ENCODE data around the gene OR7G2. TPM values are rescaled to one million over a fixed set of nuclear protein-coding genes. Genes with fewer than 3 reads are reported as not detected.
A peak's percentile ranks its signal among the peaks of the same experiment; 100 is the strongest.

The OR7G2 gene
- total RNA-seq (ENCODE audit: insufficient read depth, low replicate concordance), result 4.8 TPM

DNA sequence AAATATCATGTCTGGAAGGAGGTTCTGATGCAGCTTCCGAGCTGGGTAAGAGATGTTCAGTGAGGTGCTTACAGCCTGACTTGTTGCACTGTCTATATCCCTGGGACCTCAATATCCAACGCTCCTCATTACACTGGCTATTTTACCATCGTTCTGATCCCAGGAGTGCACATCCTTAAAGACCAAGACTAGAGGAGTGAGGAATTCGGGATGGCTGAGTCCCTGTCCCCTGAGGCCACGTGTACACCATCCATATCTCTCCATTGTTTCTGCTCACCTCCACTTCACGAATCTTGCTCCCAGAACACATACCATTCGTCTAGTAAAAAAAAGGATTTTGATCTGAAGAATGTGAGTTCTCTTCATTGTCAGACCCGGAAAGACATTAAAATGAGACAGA lies at the start of gene OR7G2:
TSS of gene OR7G2 (minus strand) at position 101 of the 400 bp plus-strand sequence. CDS start 4,232 bp downstream, outside the sequence.
- no peak for DNase-seq (ENCODE audit: low spot score)

DNA sequence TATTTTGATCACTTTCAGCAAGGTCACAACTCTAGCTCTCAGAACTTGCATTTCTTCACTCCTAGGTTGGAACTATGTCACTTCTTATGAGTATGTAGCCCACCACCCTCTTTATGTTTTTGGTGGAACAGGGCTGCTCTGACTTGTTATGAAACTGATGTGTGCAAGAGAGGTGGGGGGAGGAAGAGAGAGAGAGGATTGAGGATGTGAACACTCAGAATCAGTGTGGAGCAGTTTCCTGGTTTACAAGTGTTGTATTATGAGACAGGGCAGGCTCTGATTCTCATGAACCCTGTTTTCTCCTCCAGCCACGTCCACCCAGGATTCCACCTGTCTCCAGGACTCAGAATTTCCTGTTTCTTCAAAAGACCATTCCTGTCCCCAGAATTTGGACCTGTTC lies 49.0 kb upstream of the OR7G2 start:
- no peak for DNase-seq (ENCODE audit: low spot score)

DNA sequence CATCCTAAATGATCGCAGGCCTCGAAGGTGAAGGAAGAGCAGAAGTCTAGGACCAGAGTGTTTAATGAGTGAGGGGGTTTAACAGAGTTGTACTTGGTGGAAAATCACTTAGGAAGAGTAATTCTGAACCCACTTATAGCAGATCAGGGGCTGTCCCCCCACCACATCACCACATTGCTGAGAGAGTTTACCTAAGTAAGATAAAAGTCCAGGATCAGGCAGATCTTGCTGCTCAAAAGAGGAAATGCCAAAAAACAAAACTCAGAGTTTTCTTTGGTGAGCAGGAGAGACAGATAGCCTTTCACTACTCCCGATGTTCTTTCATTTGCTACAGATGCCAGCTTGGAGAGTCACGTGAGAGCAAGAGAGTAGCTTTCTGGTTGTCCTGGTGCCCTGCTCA lies 48.3 kb upstream of the OR7G2 start:
- DNase-seq (ENCODE audit: low spot score), result no peak

DNA sequence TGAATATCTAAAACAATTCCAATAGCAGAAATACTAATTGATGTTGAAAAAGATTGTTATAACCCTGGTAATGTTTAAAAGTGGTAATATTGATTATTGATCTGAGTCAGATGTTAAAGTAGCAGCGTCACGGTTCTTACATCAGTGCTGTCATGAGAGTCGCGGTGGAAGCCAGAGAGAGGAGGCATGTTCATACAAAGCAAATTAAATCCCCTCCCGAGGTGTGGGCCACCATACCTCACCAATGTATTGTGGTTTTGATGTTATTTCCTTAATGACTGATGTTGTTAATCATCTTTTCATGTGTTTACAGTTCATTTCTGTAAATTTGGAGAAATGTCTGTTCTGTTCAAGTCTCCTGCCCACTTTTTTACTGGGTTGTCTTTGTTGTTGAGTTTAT lies 44.1 kb upstream of the OR7G2 start:
- DNase-seq (ENCODE audit: low spot score), result no peak

DNA sequence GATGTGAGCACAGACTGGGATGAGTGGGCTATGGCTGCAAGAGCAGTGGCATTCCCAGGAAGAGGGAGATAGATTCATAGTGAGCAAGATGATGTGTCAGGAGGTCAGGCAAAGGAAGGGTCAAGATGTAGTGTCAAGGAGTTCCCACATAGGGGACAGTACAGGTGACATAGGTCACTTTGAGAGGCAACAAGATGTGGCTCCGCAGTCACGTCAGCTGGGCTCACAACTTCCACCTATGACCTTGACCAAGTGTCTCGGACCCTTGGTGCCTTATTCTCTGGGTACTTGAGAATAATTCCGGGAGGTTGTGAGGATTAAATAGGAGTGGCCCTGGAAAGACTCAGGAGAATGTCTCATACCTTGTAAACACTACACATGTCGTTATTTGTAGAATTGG lies 43.4 kb upstream of the OR7G2 start:
- DNase-seq (ENCODE audit: low spot score), result no peak

DNA sequence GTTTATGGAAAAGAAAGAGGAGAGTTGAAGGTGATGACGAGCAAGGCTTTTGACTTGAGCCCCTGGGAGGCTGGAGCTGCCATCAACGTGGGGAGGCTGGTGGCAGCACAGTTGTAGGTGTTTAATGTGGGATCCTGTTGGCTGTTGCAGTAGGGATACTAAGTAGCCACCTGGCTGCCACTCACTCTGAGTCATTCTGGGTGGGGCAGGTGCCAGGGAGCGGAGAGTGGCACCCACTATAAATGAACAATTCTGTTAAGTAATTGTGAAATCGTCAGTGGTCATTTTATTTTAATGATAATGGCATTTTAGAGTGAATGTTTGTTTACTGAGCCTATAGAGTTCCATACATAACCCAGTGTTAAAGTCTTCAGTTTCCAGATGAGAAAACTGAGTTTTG lies 42.7 kb upstream of the OR7G2 start:
- DNase-seq (ENCODE audit: low spot score), result no peak

DNA sequence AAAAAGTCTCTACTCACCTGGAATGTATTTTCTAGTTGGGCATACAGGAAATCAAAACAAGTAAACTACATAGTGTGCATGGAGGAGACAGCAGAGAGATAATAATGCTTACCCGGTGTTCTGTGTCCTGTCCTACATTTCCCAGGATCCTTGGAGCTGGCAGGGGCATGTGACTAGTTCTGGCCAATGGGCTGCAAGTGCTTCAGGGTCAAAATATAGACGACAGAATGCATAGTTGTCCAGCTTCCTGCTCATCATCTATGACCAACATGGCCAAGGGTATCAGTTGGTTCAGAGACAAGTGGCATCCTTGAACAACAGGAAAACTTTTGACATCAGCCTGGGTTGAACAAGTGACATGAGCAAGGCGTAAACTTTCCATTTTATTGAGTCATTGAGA lies 41.4 kb upstream of the OR7G2 start:
- no peak for DNase-seq (ENCODE audit: low spot score)

DNA sequence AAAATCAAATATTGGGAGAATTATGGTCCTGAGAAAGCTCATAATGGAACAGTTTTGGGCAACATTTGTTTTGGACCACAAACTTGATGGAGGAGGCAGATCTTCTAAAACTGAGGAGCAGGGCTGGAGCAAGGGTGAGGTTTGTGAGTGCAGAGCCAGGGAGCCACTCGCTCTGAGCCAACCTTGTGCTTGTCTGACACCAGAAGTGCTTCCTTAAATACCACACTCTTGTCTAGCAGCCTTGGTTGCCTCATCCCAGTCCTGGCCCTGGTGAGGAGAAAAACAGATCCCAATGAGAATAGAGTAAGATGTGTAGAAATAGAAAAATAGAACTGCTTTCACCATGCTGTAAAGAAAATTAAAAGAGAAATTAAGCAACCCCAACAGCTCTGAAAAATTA lies 39.6 kb upstream of the OR7G2 start:
- no peak for DNase-seq (ENCODE audit: low spot score)

DNA sequence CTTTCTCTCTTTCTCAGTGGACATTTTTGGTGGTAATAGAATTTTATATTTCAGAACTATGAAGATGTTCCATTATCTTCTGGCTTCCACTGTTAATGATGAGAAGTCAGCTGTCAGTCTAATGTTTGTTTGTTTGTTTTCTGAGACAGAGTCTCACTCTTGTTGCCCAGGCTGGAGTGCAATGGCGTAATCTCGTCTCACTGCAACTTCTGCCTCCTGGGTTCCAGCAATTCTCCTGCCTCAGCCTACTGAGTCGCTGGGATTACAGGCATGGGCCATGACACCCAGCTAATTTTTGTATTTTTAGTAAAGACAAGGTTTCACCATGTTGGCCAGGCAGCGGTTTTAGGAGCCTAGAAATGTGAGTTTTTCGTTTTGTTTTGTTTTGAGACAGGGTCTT lies 37.6 kb upstream of the OR7G2 start:
- no peak for DNase-seq (ENCODE audit: low spot score)

DNA sequence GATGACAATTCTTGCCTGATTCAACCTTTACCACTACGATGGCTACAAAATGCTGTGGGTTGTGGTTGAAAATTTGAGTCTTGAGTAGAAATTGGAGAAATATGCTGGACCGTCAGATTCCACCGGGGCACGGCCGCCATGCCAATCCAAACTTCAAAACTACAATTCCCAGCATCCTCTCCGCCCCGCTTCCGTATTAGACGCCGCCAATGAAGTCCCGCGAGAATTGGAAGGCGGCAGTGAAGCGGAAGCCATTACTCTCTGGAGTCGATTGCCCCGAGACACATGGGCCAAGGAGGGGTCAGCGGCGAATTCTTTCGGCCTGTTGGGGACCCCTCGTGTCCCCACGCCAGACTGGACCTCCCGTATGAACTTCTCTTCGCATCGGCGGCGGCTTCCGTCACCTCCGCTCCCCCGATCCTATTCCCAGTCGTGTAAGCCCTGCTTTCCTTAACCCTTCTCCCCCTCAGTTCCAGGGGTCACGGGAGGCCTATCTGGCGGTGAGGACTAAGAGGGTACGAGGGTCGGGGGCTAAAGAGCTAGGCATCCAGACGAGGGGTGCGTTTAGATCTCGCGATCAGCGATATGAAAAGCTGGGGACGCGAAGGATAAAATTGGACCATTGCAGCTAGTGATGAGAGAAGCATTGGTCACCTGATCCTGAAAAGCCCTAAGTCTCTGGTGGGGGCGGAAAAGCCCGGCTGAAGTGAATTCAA lies 33.0 kb upstream of the OR7G2 start, which contains the start of gene ZNF317:
TSS of gene ZNF317 (plus strand) at position 239 of the 716 bp plus-strand sequence. CDS start 15,620 bp downstream, outside the sequence.
- DNase-seq (ENCODE audit: low spot score), result peak; percentile 98

DNA sequence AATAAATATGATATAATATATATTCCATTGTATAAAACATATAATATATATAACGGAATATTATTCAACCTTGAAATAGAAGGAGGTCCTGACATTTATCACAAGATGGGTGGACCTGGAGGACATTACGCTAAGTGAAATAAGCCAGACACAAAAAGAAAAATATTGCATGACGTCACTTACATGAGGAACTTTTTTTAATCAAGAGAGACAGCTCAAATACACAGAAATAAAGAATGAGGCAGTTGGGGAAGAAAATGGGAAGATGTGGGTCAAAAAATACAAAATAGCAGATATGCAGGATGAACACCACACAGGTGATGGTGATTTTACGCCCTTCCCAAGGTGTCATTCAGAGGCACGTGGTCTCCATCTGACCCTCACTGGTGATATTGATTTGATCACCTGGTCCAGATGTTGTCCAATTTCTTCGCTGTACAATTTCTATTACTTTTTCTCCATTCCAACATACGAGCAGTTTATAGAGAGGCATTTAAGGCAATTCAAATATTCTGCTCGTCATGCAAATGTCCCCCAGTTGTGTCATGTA lies 32.4 kb upstream of the OR7G2 start:
- DNase-seq (ENCODE audit: low spot score), result no peak

DNA sequence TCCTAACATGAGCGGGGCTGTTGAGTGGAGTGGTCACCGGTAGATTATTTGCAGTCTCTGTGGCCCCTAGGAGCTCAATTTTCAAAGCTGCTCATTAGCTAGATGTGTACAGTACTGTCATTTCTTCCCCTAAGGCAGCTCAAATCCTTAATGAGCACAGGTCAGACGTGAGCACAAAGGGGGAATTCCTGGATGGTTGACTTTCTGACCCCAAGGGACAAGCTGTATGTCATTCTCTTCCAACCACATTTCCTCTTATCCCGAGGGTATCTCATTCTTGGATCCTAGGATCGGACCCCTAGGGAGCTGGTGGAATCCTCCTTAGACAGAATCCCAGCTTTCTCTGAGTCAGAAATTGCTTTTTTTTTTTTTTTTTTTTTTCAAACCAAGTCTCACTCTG lies 25.1 kb upstream of the OR7G2 start:
- no peak for DNase-seq (ENCODE audit: low spot score)

DNA sequence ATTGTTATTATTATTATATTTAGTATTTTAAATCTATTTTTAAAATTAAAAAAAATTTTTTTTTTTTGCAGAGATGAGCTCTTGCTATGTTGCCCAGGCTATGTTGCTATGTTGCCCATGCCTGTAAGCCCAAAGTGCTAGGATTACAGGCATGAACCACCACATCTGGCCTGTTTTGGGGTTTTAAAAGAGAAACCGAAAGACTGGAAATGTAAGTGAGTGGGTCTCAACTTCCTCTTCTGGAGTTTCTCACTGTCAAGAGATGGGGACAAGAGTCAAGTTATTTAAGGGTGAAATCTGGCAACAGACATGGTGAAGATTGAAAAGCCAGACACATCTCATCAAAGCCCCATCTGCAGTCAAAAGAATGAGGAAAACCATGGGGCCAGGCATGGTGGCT lies 23.7 kb upstream of the OR7G2 start:
- no peak for DNase-seq (ENCODE audit: low spot score)

DNA sequence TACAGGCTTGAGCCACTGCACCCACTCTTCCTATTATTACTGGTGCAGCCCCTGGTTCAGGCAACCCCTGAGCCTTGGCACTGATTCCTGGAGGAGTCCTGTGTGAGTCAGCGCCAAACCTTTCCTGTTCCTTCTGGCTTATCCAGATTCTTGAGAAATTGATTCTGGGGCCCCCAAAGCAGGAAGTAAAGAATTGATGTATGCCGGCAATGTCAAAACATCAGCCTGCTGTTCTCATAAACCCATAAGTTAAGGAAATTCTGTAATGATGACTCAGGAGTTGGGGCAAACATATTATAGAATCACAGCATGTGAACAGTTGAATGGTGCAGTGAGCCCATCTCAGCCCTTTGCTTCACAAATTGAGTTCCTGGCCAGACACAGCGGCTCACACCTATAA lies 20.9 kb upstream of the OR7G2 start:
- DNase-seq (ENCODE audit: low spot score), result no peak

DNA sequence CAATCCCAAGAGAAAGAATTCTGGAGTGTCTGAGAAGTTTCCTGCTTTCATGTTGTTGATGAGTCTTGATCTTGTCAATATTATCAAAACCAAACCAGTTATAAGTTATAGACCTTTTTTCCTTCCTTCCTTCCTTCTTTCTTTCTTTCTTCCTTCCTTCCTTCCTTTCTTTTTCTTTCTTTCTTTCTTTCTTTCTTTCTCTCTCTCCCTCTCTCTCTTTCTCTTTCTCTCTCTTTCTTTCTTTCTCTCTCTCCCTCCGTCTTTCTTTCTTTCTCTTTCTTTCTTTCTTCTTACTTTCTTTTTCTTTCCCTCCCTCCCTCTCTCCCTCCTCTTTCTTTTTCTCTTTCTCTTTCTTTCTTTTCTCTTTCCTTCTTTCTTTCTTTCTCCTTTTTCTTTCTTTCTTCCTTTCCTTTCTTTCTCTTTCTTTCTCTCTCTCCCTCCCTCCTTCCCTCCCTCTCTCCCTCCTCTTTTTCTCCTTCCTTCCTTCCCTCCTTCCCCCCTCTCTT lies 19.7 kb upstream of the OR7G2 start, which contains the start of gene OR7G3:
TSS of gene OR7G3 (minus strand) at position 51 of the 506 bp plus-strand sequence. CDS start at position 51, 0 bp downstream.
- no peak for DNase-seq (ENCODE audit: low spot score)

DNA sequence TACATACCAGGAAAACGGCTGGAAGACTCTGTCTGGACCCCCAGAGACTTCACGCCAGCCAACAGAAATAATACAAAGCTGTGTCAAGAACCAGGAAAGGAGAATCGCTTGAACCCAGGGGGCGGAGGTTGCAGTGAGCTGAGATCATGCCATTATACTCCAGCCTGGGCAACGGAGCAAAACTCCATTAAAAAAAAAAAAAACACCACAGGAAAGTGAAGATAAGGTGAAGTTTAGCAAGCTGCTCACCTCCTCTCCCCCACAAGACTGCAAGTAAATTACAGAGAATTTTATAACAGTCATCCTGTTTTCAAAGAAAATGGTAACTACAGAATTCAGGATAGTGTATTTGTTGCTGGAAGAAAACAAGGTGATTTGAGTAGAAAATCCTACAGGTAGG lies 9.3 kb upstream of the OR7G2 start:
- DNase-seq (ENCODE audit: low spot score), result no peak

DNA sequence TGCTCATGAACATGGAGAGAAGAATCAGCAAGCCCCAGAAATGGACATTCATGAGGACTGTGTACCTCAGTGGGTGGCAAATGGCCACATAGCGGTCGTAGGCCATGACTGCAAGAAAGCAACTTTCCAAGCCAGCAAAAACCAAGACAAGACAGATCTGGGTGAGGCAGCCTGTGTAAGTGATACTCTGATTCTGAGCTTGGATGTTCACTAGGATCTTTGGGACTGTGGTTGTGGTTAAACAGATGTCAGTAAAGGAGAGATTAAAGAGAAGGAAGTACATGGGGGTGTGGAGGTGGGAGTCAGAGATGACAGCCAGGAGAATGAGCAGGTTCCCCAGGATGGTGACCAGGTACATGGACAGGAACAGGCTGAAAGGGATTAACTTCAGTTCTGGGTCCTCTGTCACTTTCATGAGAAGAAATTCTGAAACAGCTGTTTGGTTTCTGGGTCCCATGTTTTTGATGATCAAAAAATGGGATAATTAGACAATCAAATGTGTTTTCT lies 8.1 kb upstream of the OR7G2 start, which contains the start of gene OR7G1:
TSS of gene OR7G1 (minus strand) at position 457 of the 507 bp plus-strand sequence. CDS start at position 457, 0 bp downstream.
- no peak for DNase-seq (ENCODE audit: low spot score)

DNA sequence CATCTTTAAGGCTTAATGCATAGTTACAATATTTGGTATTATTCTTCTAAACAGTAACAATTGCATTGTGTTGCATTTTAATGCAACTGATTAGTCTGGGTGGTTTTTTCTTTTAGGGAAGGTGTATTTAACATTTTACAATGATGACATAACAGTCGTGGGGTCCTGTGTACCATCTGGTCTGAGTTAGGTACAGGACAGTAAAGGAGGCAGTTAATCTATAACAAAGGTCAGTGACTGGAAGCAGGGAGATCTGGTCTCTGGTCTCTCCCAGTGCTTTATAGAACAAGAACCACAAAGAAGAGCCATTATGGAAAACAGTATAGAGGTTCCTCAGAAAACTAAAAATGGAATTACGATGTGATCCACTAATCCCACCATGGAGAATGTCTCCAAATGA lies 2.7 kb upstream of the OR7G2 start:
- DNase-seq (ENCODE audit: low spot score), result no peak

DNA sequence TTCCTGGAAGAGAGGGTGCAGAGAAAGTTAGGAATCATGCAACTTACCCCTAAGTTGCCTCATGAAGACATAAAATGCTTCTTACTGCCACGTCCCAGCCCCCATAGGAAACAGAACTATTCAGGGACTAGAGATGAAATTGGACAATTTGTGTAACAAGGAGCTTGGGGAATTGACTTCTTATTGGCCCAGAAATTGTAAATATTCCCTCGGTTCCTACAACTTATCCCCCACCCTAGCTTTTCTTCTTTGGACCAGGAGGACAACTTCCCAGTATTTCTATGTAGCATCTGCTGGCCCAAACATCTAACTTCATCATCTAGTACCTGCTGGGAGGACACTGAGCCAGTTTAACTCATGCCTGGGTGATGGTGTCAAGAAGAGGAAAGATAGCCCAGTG lies 20.5 kb downstream of the OR7G2 start, which contains the start of gene OR1M1:
TSS of gene OR1M1 (plus strand) at position 301 of the 400 bp plus-strand sequence. CDS start 6,184 bp downstream, outside the sequence.
- no peak for DNase-seq (ENCODE audit: low spot score)

DNA sequence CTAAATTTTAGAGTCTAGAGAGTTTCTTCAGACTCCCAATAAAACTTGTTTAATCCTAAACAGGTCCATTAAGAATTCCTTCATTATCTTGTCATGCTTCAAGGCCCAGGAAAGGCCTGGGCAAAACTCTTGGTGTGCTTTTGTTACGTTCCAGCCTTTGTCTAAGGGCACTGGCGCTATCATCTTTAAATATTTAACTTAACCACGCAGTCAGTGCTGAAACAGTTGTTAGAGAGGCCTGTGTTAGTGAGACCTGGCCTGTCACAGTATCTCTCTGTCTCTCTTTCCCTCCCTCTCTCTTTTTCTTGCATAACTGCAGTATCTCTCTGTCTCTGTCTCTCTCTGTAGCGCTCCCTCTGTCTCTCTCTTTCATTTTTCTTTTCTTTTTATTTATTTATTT lies 28.6 kb downstream of the OR7G2 start:
- no peak for DNase-seq (ENCODE audit: low spot score)

DNA sequence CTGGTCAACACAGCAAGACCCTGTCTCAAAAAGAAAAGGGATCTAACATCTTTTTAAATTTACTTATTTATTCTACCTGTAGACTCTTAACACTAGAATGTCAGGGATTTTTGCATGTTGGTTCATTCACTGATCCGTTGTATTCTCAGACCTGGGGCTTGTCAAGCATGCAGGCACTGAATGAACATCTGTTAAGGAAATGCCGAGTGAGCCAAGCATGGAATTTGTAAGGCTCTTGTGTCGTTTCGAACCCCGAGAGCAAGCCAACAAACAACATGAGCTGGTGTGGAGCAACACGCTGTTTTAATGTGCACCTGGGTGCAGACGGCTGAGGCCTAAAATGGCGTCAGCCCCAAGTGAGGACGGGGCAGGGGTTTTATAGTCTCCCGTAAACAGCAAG lies 30.4 kb downstream of the OR7G2 start:
- no peak for DNase-seq (ENCODE audit: low spot score)

DNA sequence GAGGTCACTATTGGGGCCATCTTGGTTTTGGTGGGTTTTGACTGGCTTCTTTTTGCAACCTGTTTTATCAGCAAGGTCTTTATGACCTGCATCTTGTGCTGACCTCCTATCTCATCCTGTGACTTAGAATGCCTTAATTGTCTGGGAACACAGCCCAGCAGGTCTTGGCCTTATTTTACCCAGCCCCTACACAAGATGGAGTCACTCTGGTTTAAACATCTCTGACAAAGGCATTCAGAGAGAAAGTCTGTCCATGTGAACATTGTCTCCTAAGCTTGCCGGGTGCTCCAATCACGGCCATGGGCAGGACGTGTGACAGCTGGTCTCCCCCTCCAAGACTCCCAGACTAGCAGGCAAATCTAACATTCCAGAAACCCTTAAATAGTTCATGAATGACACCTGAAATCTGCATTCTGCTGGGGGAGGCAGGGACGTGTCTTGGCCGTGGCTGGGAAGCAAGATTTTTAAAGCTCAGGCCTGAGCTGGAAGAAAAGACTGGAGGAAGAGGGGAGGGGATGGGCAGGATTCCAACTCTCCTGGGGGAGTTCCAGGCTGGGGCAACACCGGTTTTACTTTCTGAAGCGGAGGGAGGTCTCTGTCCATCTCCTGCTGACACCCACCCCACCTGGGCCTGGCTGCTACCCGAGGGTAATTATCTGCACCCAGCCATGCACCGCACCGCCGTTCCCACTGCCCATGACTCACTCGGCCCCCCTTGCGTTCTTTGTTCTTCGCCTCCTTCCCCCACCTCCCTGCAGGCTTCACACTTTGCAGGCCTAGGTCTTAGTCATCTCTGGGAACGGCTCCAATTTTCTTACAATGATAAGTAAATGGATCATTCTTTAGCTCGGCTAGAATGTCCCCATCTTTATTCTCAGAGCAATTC lies 32.0 kb downstream of the OR7G2 start:
- DNase-seq (ENCODE audit: low spot score), result peak; percentile 97
